Posterior vena cava (tissue), 2 donors: ENCODE data around the gene REXO2. TPM values are rescaled to one million over a fixed set of nuclear protein-coding genes. Genes with fewer than 3 reads are reported as not detected.

Experiments
- DNase-seq: peaks from one replicate; pipeline ENCODE4 v3.0.0-alpha.2; 2020; ENCODE audit warnings: low spot score
- intact Hi-C, 2 donors: fragments of 100-400 bp; cut with DNase I; formaldehyde crosslinking; loops; one replicate each; pipeline versions ENCODE4 v1.14.1 to v1.14.2; 2022 to 2023
- total RNA-seq, 2 donors: library from RNA; stranded (reverse); fragmentation: NEBNext Ultra II Directional; extraction: Animal tissue kit (Norgen Biotek cat#: 25700); gene quantifications; one replicate each; pipeline ENCODE4 v1.2.1, GENCODE V29; 2021
- donor health status: DM: yes; HTN: yes; CAD: no.
- donor health status: DM: yes; HTN: yes; CAD: no.

The REXO2 gene
- total RNA-seq, 2 donors from 2014 or later: 104 to 132 TPM

DNA sequence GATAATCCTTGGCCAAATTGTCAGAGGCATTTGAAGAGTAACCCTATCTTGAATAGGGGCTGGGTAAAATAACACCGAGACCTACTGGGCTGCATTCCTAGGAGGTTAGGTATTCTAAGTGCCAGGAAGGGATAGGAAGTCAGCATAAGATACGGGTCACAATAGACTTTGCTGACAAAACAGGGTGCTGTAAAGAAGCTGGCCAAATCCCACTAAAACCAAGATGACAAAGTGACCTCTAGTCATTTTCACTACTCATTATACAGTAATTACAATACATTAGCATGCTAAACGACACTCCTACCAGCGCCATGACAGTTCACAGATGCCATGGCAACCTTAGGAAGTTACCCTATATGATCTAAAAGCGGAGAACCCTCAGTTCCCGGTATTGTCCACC, 964 bp upstream of the REXO2 start:
- intact Hi-C loops: no loop called here
- DNase-seq: no peak

- no peak for DNase-seq
- intact Hi-C loops: no loop called here
Measured at GRCh38 chr11:114440121-114440860, 1.0 kb downstream of the REXO2 start.

GRCh38 chr11:114440971-114441763, 1.9 kb downstream of the REXO2 start:
- intact Hi-C loops: no loop called here
- DNase-seq: no peak

DNA sequence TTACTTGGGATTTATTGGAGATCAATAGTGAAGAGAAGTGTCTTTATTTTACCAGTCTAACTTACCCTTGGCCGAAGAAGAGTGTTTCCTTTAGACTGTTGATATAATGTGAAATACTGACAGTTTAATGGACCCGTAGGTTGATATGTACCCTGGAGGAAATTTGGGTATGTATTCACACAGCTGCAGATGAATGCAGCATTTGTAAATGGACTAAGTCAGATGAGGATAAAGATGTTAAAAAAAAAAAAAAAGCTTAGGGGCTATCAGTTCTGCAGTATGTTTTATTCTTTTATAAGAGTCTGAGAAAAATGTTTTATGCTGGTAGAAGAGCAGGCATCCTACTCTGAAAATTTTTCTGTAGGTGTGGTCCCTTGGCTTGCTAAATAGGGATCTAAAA, 2.7 kb downstream of the REXO2 start:
- no peak for DNase-seq
- intact Hi-C loops: no loop called here

DNA sequence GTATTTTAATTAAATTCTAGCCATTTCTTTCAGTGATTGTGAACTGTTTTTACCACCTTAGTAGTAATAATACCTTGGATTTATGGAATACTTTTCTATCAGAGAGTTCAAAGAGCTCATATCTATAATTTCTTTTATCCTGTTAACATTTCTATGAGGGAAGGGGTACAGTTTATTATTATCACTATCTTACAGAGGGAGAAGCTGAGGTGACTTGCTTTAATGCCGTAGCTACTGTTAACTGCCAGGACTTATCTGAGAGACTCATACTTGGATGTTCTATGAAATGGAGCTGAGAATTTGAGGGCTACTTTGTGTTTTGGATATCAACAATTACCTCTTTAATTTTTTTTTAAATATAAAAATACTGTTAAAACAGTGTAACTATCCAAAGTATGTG, 3.3 kb downstream of the REXO2 start:
- no peak for DNase-seq
- intact Hi-C loops: no loop called here

DNA sequence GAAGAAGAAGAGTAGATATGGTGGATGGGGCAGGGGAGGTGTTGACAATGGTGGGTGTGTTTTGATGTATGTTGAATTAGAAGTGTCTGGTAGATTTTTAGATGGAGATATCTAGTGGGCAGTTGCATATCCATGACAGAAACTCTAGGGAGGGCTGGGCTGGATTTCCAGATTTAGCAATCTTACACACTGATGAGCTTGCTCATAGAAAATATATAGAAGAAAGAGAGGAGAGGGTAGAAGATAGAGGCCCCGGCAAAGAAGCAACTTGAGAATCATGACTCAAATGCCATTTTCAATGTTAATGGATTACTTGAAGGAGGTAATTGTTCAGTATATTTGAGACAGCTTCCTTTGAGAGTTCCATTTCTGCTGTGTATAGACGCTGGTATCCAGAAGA, 8.2 kb downstream of the REXO2 start:
- intact Hi-C loops: no loop called here
- DNase-seq: no peak

DNA sequence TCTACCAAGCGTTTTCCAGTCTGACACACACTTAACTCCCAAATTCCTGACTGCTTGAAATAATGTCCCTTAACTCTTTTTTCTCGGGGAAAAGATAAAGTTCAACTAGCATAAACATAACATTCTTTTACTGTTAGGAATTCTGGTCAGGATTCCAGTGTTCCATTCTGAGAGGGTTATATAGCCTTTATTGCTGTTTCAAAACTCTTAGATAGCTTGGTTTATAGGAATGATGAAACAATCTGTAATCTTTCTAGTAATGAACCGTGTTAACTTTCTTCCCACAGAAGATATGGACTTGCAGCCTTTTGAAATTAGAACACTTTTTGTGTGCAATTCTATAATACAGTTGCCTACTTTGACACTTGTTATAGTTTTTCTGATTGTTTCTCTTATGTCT, 8.6 kb downstream of the REXO2 start:
- DNase-seq: no peak
- intact Hi-C loops: no loop called here

DNA sequence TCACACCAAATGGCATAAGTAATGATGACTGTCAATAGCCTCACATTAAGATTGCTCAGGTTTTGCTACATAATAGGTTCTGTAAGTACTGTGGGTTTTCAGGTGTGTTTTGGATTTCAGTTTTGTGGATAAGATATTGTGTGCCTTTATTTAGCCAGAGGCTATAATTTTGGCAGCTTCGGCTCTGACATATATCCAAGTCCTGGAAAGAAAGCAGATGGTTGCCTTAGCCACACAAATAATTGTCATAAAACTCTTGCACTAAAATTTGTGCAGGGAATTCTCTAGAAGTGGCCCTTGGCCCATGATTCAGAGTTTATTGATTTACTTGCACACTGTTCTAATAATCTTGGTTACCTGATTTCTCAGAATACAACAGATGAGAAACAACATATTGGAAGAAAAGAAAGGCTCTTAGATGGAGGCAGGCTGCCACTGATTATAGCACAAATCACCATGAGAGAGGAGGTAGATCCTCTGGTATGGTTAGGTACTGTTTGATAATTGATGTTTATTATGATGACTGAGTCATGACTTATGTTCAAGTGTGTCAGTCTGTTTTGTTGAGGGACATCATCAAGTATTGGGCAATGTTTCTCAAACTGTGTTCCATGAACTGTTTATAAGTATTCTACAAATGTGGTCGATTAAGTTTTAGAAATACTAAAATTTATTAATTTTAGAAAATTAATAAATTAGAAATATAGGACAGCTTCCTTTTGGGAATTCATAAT, 9.6 kb downstream of the REXO2 start:
- intact Hi-C loops: no loop called here
- no peak for DNase-seq

DNA sequence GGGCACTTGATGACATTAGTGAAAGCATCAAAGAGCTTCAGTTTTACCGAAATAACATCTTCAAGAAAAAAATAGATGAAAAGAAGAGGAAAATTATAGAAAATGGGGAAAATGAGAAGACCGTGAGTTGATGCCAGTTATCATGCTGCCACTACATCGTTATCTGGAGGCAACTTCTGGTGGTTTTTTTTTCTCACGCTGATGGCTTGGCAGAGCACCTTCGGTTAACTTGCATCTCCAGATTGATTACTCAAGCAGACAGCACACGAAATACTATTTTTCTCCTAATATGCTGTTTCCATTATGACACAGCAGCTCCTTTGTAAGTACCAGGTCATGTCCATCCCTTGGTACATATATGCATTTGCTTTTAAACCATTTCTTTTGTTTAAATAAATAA, 10.6 kb downstream of the REXO2 start:
- no peak for DNase-seq
- intact Hi-C loops: no loop called here

GRCh38 chr11:114452399-114452798, 13.1 kb downstream of the REXO2 start:
- intact Hi-C loops: no loop called here
- DNase-seq: no peak

- intact Hi-C loops: no loop called here
- no peak for DNase-seq
Measured at GRCh38 chr11:114463999-114464398, 24.7 kb downstream of the REXO2 start.

DNA sequence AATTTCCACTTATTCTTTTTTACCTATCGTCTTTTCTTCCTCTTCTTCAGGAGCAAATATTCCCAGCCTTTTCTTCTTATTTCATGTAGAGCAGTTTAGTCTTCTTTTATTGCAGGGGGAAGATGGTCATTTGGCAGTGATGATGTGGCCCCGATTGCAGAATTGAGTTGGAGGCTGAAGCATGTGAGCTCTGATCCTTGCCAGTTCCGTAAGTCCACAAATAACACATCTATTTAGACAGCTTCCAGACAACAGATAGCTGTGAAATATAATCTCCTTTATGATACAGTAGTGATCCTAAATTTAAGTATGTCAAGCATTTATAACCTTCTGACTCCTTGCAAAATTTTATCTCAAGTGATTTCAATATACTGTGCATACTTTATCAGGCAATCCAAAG, 27.5 kb downstream of the REXO2 start:
- intact Hi-C loops: no loop called here
- DNase-seq: no peak

DNA sequence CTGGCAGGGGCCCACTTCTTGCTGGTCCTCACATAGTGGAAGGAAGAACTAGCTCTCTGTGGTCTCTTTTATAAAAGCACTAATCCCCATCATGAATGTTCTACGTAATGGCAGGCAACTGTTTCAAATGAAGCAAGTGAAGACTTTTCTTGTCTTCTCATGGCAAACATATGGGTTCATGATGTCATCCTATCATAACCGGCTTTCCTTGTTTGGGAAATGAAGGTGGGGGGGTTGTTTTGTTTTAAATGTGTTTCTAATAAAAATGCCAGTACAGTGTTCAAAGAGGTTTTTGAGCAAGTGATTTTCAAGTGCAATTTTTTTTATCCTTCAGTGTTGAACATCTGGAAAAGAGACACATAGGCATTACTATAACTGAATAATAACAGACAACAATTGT, 33.4 kb downstream of the REXO2 start:
- intact Hi-C loops: no loop called here

DNA sequence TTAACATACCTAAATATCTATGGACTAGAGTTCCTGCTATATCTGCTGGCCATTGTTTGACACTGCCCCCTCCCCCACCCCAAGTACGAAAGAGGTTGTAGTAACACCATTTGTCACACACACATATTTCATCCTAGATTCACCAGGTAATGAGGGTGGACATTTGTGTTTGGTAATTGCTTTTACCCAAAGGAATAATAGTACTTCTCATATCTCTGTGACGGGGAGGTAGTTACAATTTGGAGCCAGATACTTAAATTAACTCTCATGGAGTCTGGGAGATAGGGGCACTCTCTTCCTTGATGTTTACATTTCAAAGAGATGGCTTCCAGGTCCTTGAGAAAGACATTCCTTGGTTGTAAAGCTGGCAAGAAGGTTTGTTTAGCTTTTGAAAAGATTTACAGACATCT, 38.7 kb downstream of the REXO2 start:
- intact Hi-C loops: no loop called here
- no peak for DNase-seq

More for the DNA sequence above, 33.4 kb downstream of the REXO2 start:
- no peak for DNase-seq

GRCh38 chr11:114478768-114479167, 39.5 kb downstream of the REXO2 start:
- intact Hi-C loops: no loop called here
- no peak for DNase-seq

- DNase-seq: no peak
- intact Hi-C loops: no loop called here
Measured at GRCh38 chr11:114479331-114479730, 40.1 kb downstream of the REXO2 start.

DNA sequence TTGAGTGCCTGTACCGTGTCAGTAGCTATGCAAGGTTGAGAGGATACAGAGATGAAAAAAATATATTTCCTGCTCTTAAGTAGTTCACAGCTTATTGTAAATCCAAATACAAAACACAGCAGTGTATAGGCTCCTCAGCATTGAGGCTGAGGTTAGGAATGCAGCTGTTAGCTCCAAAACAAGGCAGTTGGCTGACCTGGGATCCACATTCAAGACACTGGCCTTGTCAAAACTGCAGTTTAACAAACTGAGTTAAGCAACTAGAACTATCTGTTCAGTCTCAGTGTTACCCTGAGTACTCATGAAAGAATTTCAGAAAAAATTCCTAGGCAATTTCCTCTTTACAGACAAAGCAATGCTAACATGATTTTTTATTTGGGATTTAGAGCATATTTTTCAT, 42.8 kb downstream of the REXO2 start:
- DNase-seq: no peak
- intact Hi-C loops: no loop called here

DNA sequence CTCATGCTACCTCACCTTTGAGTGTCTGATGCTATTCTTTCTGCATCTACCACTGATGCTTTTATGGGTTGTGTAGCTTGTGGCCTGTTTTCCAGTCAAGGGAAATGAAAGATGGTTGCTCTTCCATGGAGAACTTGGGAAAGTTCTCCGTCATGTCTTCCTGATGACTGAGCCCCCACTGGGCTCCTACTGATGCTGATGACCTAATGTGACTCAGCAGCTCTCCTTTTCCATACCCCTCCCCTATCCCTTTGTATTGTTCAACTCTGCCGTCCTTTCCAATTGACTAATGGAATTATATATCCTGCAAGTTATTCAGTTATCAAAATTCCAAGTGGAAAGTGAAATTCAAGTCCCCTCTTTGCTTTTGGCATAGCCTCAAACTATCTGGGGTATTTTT, 44.7 kb downstream of the REXO2 start:
- intact Hi-C loops: no loop called here
- no peak for DNase-seq

DNA sequence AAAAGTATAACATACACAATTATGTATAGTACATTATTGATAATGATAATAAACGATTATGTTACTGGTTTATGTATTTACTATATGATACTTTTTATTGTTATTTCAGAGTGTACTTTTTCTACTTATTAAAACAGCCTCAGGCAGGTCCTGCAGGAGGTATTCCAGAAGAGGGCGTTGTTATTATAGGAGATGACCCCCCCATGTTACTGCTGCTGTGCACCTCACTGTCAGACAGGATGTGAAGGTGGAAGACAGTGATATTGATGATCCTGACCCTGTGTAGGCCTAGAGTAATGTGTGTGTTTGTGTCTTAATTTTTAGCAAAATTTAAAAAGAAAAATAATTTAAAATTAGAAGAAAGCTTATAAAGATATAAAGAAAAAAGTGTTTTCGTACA, 57.6 kb downstream of the REXO2 start:
- no peak for DNase-seq
- intact Hi-C loops: no loop called here

DNA sequence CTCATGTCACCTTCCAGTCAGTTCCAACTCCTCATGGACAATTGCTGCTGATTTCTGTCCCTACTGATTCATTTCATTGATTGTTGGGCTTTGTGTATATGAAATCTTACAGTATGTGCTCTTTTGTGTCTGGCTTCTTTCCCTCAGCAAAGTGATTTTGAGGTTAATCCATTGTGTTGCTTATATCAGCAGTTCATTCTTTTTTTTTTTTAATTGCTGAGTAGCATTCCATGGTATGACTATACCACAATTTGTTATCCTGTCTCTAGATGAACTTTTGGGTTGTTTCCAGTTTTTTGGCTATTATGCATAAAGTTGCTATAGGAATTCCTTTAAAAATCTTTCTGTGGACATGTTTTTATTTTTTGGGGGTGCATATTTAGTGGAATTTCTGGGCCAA, 60.5 kb downstream of the REXO2 start:
- intact Hi-C loops: no loop called here
- DNase-seq: no peak
